Measurements from ENCODE around the gene JSRP1.

The JSRP1 gene

DNA sequence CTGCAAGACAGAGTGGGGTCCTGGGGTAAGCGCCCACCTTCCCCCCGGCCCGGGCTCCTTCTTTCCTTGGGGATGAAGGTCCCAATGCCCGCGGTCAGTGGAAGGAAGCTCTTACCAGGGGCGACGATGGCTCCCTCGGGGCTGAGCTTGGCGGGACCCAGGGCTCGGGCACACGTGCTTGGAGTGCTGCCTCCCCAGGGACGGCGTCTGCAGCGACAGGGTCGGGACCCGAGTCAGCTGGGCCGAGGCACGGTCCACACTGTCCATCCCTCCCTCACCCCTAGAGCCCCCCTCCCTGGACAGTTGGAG lies 3.5 kb downstream of the JSRP1 start:
- H4K20me1 ChIP-seq (ENCODE audit: insufficient read depth, low read length), result no peaks in the 10 kb centered on the region
- no peaks in the 10 kb centered on the region for H3K9me3 ChIP-seq (ENCODE audit: low read length)
- H3F3A ChIP-seq (ENCODE audit: insufficient read depth, low read length), result no peaks in the 10 kb centered on the region
- peaks cover 8% of the 10 kb centered on the region; the same call in 1 of the 2 replicates for H3K36me3 ChIP-seq (ENCODE audit: insufficient read depth, low read length)
- TF ChIP-seq, protein P1, sequence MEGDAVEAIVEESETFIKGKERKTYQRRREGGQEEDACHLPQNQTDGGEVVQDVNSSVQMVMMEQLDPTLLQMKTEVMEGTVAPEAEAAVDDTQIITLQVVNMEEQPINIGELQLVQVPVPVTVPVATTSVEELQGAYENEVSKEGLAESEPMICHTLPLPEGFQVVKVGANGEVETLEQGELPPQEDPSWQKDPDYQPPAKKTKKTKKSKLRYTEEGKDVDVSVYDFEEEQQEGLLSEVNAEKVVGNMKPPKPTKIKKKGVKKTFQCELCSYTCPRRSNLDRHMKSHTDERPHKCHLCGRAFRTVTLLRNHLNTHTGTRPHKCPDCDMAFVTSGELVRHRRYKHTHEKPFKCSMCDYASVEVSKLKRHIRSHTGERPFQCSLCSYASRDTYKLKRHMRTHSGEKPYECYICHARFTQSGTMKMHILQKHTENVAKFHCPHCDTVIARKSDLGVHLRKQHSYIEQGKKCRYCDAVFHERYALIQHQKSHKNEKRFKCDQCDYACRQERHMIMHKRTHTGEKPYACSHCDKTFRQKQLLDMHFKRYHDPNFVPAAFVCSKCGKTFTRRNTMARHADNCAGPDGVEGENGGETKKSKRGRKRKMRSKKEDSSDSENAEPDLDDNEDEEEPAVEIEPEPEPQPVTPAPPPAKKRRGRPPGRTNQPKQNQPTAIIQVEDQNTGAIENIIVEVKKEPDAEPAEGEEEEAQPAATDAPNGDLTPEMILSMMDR (IDR thresholded peaks at IDR 0.05; ENCODE audit: low read length), result no peak
- TF ChIP-seq EZH2 (IDR thresholded peaks at IDR 0.05; ENCODE audit: borderline replicate concordance, low read length), result no peak
- no peak overlapping the region for H2AFZ ChIP-seq (ENCODE audit: low read length)
- H3K9ac ChIP-seq (ENCODE audit: low read length), result no peak overlapping the region
- H3K27ac ChIP-seq (ENCODE audit: low read depth, low read length, poor library complexity, severe bottlenecking), result no peak overlapping the region
- H3K9me2 ChIP-seq (ENCODE audit: low read depth, low read length), result no peaks in the 10 kb centered on the region
- H3K27me3 ChIP-seq (ENCODE audit: insufficient read depth, low read length), result no peaks in the 10 kb centered on the region
- H3K4me3 ChIP-seq (ENCODE audit: low read depth, low read length, poor library complexity, severe bottlenecking), result no peak overlapping the region
- H3K4me1 ChIP-seq (ENCODE audit: insufficient read depth, low read length, severe bottlenecking), result peaks cover 19% of the 10 kb centered on the region
- no peaks in the 10 kb centered on the region for H3K79me2 ChIP-seq (ENCODE audit: insufficient read depth, low read length)
- H3K4me2 ChIP-seq (ENCODE audit: low read length), result no peak overlapping the region; the same call in 1 of the 2 replicates

DNA sequence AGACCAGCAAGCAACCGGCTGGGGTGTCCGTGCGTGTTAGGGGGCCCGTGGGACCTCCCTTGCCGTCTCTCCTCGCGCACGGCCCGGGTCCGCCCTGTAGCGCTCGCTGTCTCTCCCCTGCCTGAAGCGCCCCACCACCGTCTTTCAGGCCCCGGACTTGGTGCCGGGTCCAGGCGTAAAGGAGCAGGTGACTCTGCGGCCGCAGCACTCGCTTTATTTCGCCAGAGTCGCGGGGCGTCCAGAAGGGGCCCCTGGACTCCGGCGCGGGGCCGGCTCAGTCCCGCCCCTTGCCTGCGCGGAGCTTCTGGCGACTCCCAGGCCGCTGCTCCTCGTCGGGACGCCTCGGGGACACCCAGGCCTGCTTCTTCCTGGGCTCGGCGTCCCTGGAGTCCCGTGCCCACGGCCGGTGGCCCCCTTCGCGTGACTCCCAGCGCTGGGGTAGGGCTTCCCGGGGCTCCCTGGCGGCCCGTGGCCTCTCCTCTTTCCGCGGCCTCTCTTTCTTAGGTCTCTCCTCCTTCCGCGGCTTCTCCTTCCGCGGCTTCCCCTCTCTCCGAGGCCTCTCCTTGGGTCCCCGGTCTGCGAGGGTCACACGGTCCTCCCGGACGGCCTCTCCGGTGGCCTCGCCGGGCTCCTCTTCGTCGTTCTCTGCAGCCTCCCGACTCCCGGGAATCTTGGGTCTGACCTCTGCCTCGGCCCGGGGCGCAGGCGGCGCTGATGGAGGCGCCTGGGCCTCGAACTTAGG lies 4.0 kb downstream of the JSRP1 start:
- H3K27me3 ChIP-seq (ENCODE audit: insufficient read depth, low read length), result no peaks in the 10 kb centered on the region
- H3K36me3 ChIP-seq (ENCODE audit: insufficient read depth, low read length), result peaks cover 12% of the 10 kb centered on the region
- H3K79me2 ChIP-seq (ENCODE audit: insufficient read depth, low read length), result no peaks in the 10 kb centered on the region
- TF ChIP-seq, protein P1 (IDR thresholded peaks at IDR 0.05; ENCODE audit: low read length), result no peak
- no peak for TF ChIP-seq EZH2 (IDR thresholded peaks at IDR 0.05; ENCODE audit: borderline replicate concordance, low read length)
- no peaks in the 10 kb centered on the region for H4K20me1 ChIP-seq (ENCODE audit: insufficient read depth, low read length)
- H3K4me2 ChIP-seq (ENCODE audit: low read length), result no peak overlapping the region
- no peak overlapping the region for H2AFZ ChIP-seq (ENCODE audit: low read length)
- no peak overlapping the region for H3K27ac ChIP-seq (ENCODE audit: low read depth, low read length, poor library complexity, severe bottlenecking)
- H3K9me3 ChIP-seq (ENCODE audit: low read length), result no peaks in the 10 kb centered on the region
- peaks cover 14% of the 10 kb centered on the region for H3K4me1 ChIP-seq (ENCODE audit: insufficient read depth, low read length, severe bottlenecking)
- H3K9me2 ChIP-seq (ENCODE audit: low read depth, low read length), result no peaks in the 10 kb centered on the region
- no peaks in the 10 kb centered on the region for H3F3A ChIP-seq (ENCODE audit: insufficient read depth, low read length)
- no peak overlapping the region for H3K9ac ChIP-seq (ENCODE audit: low read length)
- no peak overlapping the region for H3K4me3 ChIP-seq (ENCODE audit: low read depth, low read length, poor library complexity, severe bottlenecking)

DNA sequence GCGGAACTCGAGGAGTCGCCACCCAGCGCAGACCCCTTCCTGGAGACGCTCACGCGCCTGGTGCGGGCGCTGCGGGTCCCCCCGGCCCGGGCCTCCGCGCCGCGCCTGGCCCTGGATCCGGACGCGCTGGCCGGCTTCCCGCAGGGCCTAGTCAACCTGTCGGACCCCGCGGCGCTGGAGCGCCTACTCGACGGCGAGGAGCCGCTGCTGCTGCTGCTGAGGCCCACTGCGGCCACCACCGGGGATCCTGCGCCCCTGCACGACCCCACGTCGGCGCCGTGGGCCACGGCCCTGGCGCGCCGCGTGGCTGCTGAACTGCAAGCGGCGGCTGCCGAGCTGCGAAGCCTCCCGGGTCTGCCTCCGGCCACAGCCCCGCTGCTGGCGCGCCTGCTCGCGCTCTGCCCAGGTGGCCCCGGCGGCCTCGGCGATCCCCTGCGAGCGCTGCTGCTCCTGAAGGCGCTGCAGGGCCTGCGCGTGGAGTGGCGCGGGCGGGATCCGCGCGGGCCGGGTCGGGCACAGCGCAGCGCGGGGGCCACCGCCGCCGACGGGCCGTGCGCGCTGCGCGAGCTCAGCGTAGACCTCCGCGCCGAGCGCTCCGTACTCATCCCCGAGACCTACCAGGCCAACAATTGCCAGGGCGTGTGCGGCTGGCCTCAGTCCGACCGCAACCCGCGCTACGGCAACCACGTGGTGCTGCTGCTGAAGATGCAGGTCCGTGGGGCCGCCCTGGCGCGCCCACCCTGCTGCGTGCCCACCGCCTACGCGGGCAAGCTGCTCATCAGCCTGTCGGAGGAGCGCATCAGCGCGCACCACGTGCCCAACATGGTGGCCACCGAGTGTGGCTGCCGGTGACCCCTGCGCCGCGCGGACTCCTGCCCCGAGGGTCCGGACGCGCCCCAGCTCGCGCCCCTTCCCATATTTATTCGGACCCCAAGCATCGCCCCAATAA lies 4.8 kb downstream of the JSRP1 start:
- H3K9me2 ChIP-seq (ENCODE audit: low read depth, low read length), result no peaks in the 10 kb centered on the region
- H3K4me1 ChIP-seq (ENCODE audit: insufficient read depth, low read length, severe bottlenecking), result peaks cover 5% of the 10 kb centered on the region
- no peaks in the 10 kb centered on the region for H4K20me1 ChIP-seq (ENCODE audit: insufficient read depth, low read length)
- H3K4me2 ChIP-seq (ENCODE audit: low read length), result no peak overlapping the region
- no peak overlapping the region for H2AFZ ChIP-seq (ENCODE audit: low read length)
- H3F3A ChIP-seq (ENCODE audit: insufficient read depth, low read length), result no peaks in the 10 kb centered on the region
- no peaks in the 10 kb centered on the region for H3K27me3 ChIP-seq (ENCODE audit: insufficient read depth, low read length)
- no peak for TF ChIP-seq EZH2 (IDR thresholded peaks at IDR 0.05; ENCODE audit: borderline replicate concordance, low read length)
- TF ChIP-seq, protein P1 (IDR thresholded peaks at IDR 0.05; ENCODE audit: low read length), result no peak
- H3K9me3 ChIP-seq (ENCODE audit: low read length), result no peaks in the 10 kb centered on the region
- no peak overlapping the region for H3K4me3 ChIP-seq (ENCODE audit: low read depth, low read length, poor library complexity, severe bottlenecking)
- no peak overlapping the region for H3K27ac ChIP-seq (ENCODE audit: low read depth, low read length, poor library complexity, severe bottlenecking)
- H3K9ac ChIP-seq (ENCODE audit: low read length), result no peak overlapping the region
- peaks cover 19% of the 10 kb centered on the region for H3K36me3 ChIP-seq (ENCODE audit: insufficient read depth, low read length)
- no peaks in the 10 kb centered on the region for H3K79me2 ChIP-seq (ENCODE audit: insufficient read depth, low read length)

All from OCI-LY1 (cell line).